ENCODE results near the gene F5. TPM values are rescaled to one million over a fixed set of nuclear protein-coding genes. Genes with fewer than 3 reads are reported as not detected.

Gene F5
- total and polyA plus RNA-seq, 9 of the 15 experiments (the other 6 are each of a cell fraction or from before 2014, with no cell fraction given), result 0.03 to 0.13 TPM; not detected in 7

DNA sequence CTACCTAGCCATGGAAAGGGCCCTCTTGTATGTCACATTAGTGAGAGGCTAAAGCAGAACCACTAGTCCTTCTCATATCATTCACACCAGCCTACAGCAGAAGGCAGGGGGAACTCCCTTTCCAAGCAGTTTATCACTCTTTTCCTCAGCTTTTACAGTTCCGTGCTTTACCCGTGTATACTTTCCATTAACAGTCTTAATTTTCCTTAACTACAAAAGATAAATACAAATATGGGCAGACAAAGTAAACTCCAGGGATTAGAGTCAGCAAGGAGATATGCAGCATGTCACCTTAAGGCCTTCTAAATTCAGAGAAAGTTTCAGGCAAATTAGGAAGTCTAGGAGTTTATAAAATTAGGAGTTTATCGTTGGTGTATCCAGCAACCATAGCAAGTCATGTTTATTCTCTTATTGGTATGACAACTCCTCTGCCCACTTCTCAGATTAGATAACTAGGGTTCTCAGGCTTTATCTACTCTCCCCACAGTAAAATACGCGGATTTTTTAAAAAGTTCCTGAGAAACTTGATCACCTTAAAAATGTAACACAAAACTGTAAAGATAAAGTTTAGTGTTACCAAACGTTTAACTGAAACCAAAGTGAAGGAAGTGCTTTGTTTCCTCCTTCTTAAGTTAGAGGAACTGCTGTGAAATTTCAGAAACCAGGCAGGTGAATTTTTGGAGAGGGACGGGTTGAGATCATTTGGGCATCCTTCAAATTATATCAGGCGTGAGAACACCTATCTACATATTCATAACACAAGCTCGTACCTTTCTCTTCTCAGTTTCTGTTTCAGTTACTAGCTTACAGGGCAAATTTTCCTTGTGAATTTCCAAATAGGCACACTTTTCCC, 57.8 kb downstream of the F5 start (continued):
- TF ChIP-seq TAF9B (IDR thresholded peaks at IDR 0.05; ENCODE audit: partially characterized antibody) (no peak), ZSCAN29 (IDR thresholded peaks at IDR 0.05) (no peak), ZEB2 (IDR thresholded peaks at IDR 0.05) (no peak), ZBTB12 (CRISPR knock-in tag; IDR thresholded peaks at IDR 0.05) (no peak), RB1 (IDR thresholded peaks at IDR 0.05; ENCODE audit: low read depth) (no peak), ADNP (tag; IDR thresholded peaks at IDR 0.05) (peak; percentile 54; the same call in 1 of the 2 replicates), CREM (IDR thresholded peaks at IDR 0.05; ENCODE audit: low read depth) (no peak), ESRRB (CRISPR knock-in tag; IDR thresholded peaks at IDR 0.05; ENCODE audit: borderline replicate concordance) (no peak), MECOM (CRISPR knock-in tag; IDR thresholded peaks at IDR 0.05) (no peak)
- TF ChIP-seq, protein P1, sequence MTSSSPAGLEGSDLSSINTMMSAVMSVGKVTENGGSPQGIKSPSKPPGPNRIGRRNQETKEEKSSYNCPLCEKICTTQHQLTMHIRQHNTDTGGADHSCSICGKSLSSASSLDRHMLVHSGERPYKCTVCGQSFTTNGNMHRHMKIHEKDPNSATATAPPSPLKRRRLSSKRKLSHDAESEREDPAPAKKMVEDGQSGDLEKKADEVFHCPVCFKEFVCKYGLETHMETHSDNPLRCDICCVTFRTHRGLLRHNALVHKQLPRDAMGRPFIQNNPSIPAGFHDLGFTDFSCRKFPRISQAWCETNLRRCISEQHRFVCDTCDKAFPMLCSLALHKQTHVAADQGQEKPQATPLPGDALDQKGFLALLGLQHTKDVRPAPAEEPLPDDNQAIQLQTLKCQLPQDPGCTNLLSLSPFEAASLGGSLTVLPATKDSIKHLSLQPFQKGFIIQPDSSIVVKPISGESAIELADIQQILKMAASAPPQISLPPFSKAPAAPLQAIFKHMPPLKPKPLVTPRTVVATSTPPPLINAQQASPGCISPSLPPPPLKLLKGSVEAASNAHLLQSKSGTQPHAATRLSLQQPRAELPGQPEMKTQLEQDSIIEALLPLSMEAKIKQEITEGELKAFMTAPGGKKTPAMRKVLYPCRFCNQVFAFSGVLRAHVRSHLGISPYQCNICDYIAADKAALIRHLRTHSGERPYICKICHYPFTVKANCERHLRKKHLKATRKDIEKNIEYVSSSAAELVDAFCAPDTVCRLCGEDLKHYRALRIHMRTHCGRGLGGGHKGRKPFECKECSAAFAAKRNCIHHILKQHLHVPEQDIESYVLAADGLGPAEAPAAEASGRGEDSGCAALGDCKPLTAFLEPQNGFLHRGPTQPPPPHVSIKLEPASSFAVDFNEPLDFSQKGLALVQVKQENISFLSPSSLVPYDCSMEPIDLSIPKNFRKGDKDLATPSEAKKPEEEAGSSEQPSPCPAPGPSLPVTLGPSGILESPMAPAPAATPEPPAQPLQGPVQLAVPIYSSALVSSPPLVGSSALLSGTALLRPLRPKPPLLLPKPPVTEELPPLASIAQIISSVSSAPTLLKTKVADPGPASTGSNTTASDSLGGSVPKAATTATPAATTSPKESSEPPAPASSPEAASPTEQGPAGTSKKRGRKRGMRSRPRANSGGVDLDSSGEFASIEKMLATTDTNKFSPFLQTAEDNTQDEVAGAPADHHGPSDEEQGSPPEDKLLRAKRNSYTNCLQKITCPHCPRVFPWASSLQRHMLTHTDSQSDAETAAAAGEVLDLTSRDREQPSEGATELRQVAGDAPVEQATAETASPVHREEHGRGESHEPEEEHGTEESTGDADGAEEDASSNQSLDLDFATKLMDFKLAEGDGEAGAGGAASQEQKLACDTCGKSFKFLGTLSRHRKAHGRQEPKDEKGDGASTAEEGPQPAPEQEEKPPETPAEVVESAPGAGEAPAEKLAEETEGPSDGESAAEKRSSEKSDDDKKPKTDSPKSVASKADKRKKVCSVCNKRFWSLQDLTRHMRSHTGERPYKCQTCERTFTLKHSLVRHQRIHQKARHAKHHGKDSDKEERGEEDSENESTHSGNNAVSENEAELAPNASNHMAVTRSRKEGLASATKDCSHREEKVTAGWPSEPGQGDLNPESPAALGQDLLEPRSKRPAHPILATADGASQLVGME (CRISPR knock-in tag; IDR thresholded peaks at IDR 0.05), result no peak
